ENCODE data around the gene TNNI2.
"Not testable (repeated sequence)": the region's sequence is repeated elsewhere in the genome, so short reads cannot be mapped to it uniquely, and the experiment has no call there.

Gene TNNI2

DNA sequence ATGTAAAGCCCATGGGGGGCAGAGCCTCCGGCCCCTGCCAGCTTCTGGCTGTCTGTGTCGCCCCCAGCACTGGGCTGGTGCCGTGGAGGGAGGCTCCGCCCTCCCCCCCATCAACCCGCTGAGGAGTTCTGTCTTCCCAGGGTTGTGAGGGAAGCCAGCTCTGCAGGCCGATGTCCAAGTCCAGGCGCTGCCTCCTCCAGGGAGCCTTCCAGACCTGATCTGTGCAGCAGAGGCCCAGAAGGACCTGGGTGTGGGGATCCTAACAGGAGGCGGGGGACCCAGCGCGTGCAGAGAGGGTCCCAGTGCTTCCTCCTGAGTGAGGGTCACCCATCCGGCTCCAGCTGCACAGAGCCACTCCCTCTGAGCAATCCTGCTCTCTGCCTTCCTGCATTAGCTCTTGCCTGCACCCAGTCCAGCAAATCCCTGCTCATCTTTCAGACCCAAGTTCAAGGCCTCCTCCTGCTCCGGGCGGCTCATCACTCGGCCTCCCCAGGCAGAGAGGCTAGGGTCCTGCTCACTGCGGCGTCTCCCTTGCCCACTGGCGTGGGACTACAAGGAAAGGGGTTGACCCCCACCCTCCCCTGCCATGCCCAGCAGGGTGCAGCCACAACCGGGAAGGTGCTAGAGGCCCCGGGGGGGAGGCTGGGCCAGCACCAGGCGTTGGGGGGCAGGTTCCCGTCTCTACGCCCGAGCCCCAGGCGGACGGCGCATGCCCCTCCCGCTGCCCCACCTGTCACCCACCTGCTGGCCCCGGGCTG is 36.5 kb downstream of the TNNI2 start:
- DNase-seq (ENCODE audit: low read depth, low spot score): no peak

DNA sequence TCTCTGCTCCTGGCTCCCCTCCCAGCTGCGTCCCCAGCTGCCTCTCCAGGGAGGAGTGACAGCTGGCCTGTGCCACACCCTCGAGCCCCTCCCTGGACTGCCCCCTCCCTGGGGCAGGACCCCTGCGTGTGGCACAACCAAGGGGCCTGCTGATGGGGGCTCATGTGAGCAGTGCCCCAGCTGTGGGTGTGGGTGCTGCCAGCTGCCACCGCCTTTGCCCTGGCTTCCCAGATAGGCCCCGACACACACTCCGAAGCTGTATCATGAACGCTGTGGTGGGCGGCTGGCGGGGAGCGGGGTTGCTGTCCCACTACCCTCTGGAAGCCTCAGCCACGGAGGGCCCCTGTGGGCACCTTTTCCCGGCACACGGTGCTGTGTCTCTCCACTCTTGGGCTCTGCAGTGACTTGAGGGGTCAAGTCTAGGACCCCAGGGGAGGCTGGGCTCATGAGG is 37.1 kb downstream of the TNNI2 start:
- DNase-seq (ENCODE audit: low read depth, low spot score): not testable (repeated sequence)

DNA sequence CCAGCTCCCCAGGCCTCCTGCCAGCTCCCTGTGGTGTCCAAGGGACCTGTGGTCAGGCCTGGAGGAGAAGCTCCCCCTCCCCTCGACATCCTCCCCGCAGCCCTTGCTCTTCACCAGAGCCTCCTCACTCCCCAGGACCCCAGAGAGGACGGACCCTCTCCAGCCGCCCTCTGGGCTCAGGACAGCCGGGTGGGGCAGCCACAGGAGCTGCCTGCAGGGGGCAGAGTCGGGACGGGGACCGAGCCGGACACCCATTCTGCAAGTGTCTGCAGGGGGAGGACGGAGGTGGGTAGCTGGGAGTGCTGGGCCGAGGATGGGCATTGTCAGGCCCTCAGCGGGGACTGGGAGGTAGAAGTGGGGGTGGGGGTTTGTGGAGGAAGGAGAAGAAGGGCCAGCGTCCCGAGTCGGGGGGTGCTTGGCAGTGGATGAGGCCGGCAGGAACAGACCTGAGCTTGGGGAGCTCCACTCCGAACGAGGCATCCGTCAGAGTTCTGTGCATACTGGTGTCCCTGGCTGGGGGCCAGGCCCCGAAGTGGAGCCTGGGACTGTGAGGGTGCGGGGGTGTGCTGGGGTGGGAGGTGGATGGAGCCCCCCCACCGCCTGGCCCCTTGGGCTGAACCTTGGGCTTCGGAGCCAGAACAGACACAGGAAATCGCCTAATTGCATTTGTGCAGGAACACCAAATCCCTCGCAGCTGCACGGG is 37.7 kb downstream of the TNNI2 start:
- DNase-seq (ENCODE audit: low read depth, low spot score): peak; percentile 76

DNA sequence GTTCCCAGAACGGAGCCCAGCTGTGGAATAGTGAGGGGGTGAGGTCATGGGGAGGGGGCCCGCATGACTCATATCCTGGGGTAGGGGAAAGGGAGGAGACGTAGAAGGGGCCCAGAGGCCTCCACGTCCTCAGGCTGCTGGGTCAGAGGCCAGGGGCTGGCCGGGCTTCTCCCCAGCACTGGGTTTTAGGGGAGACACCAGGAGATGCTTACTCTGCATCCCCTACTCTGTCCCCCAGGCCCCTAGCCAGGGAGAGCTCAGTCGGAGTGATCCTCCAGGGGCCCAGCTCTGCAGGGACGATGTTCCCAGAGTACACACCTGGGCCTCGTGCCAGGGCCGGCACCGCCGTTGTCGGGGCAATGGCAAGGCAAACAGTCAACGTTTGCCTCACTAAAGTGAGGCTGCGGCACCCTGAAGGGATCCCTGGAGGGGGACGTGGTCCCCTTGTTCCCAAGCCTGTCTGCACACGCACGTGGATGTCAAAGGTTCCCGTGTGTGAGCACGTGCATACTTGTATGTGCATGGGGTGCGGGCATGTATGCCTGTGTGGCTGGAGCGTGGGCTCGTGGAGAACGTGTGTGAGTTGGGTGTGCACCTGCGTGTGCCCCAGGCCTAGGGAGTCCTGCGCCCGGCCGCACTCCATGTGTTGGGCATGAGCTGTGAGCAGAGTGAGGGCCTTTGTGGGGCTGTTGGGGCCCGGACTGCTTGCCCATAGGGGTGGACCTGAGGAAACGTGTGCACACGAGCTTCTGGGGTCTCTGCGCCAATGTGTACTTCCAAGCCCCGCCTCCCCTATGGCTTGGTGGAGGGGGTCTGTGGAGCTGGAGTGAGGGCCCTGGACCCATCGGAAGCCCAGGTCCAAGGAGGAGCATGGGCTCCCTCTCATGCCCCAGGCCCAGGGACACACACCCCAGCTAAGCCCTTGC is 38.7 kb downstream of the TNNI2 start:
- peak; percentile 67 for DNase-seq (ENCODE audit: low read depth, low spot score)

DNA sequence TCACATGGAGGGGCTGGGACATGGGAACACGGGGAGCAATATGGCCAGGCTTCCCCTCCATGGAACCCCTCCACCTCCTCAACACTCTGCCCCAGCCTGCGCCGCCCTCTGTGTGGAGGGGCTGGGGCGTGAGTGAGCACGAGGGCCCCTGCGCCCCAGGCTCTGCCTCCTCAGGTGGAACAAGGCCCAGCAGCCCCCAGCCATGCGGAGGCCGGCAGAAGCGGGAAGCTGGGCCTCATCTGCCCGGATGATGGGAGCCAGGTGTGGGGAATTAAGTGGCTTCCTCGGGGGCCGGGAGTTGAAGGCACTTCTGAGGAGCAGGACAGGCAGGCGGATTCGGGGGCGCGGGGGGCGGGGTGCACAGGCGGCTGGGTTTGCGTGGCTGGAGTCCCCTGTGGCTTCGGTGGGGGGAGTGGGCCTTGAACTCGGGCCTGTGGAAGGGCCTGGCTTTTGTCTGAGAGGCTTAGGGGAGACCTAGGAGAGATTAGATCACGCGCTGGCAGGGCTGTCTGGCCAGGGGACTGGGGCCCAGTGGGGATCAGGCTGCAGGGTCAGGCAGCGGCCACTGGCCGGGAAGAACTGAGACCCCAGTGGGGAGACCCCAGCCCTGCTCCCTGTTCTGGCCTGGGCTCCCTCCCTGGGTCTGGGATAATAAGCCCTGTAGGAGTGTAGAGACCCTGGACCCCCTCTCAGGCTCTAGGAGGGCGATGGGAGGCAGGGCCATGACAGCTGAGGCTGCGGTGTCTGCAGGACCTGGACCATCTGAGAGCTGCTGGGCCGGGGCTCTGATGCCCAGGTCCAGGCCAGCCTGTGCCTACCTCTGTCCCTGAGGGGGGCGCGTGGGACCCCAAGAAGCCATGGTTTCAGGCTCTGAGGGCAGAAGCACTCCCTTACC is 39.6 kb downstream of the TNNI2 start:
- DNase-seq (ENCODE audit: low read depth, low spot score): no peak

DNA sequence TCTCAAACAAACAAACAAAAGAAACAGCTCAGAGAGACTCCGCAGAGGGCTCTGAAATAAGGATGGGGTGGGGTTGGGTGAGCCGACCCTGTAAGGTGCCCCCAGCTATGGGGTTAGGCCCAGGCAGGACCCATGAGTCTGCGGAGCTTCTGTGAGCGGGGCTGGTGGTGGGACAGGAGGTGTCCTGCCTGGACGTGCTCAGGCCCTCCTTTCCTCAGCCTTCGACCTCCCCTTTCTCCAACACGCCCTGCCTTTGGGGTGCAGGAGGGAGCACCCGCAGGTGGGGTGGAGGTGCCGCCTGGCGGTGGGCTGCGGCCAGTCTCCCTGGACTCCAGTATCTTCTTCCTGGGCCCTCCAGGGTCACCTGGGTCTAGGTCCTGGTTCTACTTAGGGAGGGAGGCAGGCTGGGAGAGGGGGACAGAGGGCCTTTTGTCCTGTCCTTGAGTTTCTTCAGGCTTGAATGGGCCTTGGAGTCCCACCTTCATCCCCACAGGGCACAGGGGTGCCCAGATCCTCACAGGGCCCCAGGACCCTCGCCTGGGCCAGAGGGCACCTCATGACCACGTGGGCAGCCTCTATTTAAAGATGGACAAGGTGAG is 40.7 kb downstream of the TNNI2 start:
- DNase-seq (ENCODE audit: low read depth, low spot score): no peak

DNA sequence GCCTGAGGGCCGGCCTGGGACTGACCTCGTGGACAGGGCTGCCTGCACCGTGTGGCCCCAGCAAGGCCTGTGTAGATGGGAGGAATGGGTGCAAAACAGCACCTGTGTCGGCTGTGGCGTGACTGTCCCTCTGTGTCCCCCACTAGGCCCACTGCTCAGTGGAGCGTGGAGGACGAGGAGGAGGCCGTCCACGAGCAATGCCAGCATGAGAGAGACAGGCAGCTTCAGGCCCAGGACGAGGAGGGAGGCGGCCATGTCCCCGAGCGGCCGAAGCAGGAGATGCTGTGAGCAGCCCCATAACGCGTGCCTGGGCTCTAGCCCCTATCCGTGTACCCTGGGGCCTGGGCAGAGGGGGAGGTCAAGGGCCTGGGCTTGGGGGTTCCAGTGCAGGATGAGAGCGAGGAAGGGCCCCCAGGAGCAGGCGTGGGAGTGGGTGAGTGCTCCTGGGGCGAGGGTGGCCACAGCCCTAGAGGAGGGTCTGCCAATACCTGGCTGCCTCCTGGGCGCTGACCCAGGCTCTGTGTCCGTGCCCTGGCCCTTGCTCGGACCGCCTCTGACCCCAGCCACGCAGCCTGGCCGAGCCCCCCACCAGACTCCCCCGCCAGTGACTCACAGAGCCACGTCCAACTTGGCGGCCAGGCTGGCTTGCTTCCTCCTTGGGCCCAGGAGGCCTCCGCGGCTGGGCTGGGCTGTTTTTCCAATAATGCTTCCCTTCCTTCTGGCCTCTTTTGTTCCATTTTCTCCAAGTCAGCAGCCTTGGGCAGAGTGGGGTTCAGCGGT is 41.4 kb downstream of the TNNI2 start:
- no peak for DNase-seq (ENCODE audit: low read depth, low spot score)

DNA sequence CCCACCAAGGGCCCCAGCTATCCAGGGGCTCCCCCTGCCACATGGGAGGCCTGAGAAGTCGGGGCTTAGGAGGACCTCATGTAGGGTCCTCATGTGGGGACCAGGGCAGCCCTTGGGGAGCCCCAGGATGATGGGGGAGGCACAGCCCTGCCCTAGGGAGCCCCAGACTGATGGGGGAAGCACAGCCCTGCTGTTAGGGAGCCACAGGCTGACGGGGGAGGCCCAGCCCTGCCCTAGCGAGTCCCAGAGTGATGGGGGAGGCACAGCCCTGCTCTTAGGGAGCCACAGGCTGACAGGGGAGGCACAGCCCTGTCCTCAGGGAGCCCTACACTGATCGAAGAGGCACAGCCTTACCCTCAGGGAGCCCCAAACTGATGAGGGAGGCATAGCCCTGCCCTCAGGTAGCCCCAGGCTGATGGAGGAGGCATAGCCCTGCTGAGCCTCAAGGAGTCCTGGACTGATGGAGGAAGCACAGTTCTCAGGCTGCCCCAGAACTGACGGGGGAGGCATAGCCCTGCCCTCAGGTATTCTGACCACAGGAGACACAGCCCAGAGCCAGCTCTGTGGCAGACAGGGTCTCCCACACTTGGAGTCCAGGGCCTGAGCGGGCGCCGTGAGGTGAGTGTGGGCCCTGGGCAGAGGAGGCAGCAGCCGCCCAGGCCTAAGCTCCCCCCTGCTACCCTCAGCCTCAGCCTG is 42.1 kb downstream of the TNNI2 start:
- DNase-seq (ENCODE audit: low read depth, low spot score): no peak

DNA sequence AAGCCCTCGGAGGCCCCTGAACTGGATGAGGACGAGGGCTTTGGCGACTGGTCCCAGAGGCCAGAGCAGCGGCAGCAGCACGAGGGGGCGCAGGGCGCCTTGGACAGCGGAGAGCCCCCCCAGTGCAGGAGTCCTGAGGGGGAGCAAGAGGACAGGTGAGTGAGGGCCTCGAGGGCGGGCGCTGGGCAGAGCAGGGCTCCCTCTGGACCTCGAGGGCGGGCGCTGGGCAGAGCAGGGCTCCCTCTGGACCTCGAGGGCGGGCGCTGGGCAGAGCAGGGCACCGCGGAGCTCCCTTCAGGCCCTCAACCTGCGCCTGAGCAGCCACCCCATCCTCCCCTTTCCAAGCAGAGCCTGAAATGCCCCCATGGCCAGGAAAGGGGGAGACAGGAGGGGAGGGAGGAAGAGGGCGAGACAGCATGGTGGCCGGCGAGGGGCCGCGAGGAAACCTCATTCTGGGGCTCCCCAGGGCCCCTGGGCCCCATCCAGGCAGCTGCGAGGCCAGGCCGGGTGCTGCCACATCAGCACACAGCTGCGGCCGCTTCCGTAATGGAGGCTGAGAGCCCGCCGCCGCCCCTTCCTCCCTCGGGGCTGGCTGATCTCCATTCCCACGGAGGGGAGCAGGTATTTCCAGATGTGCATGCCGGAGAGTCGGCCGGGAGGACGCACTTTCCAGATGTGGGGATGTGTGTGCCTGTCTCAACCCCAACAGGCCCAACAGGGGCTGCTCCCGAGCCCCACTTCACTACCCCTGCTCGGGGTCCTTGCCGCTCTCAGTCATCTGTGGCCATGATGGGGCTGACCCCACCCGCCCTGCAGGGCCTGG is 42.9 kb downstream of the TNNI2 start:
- DNase-seq (ENCODE audit: low read depth, low spot score): no peak

DNA sequence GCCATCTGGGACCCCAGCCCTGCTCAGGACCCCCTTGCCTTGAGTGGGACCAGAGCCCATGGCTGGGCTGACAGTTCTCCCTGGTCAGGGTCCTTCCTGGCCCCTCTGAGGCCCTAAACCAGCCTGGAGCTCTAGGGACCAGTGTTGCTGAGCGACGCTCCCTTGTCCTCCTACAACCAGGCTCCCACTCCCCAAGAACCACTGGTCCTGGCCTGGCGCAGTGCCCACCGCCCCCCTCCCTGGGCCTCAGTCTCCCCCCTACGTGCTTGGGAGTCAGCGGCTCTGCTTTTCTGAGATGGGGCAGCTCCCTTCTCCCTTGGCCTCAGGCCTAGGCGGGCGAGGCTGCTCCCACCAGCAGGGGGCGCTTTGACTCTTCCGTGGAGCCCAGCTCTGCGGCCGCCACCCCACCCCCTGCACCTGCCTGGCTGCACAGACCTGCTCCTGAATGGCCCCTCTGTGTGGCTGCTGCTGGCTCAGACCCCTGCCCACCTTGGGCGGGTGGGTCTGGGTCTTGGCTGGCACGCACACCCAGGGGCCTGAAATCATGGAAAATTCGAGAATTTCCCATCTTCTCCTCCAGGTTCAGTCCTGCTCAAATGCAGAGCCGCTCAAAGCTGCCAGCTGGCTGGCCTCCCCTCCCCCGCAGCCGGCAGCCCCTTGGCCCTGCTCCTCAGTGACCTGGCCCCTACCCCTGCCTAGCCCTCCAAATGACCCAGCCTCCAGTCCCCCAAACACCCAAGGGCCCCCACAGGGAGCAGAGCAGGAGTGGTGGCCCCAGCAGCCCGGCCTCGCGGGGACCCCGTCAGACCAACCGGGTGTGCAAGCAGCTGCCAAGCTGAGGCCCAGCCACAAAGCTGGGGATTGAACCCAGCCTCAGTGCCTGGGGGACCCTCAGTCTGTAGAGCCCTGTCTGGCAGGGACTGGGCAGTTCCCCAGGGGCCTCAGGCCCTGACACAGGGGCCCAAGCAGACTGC is 43.8 kb downstream of the TNNI2 start:
- no peak for DNase-seq (ENCODE audit: low read depth, low spot score)

DNA sequence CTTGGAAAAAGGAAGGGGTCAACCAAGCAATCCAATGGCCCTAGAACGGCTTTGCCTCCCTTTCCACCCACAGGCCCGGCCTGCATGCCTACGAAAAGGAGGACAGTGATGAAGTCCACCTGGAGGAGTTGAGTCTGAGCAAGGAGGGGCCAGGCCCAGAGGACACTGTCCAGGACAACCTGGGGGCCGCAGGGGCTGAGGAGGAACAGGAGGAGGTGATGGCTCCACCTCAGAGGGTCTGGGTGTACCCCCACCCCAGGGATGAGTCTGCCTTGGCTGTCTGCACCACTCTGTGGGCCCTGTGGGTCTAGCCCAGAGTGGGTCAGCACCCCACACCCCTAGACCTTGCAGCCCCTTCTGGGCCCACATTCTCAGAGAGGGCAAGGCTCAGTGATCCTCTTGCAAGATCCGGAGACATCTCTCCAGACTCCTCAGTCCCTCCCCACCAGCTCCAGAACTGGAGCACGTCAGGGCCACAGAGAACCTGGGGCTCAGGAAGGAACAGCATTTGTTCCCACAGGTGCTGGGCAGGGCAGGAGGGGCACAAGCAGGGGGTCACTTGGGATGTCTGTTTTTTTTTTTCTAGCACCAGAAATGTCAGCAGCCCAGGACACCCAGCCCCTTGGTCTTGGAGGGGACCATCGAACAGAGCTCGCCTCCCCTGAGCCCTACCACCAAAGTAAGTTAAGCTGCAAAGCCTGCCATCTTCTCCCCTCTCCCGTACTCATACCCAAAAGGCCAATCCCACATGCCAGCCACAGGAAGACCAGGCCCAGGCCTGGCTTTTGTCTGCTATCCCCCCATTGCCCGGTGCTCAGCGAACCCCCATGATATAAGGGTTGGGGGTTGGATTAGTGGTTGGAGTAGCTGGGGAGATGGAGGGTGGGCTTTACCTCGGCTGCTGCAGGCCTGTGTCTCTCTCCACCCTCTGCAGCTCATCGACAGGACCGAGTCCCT is 44.8 kb downstream of the TNNI2 start:
- no peak for DNase-seq (ENCODE audit: low read depth, low spot score)

DNA sequence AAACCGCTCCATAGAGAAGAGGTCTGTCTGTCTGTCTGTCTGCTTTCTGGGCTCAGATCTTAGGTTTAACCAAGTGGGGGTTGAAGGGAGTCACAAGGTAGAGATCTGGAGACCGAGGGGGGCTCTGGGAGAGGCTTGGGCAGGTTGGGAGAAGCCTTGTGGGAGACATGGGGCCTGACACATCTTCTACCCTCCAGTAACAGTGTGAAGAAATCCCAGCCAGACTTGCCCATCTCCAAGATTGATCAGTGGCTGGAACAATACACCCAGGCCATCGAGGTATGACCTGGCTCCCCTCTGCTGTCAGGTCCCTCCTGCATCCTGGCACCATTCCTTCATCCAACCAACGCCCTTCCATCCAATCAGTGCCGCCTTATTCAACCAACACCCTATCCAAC is 45.5 kb downstream of the TNNI2 start:
- DNase-seq (ENCODE audit: low read depth, low spot score): no peak

DNA sequence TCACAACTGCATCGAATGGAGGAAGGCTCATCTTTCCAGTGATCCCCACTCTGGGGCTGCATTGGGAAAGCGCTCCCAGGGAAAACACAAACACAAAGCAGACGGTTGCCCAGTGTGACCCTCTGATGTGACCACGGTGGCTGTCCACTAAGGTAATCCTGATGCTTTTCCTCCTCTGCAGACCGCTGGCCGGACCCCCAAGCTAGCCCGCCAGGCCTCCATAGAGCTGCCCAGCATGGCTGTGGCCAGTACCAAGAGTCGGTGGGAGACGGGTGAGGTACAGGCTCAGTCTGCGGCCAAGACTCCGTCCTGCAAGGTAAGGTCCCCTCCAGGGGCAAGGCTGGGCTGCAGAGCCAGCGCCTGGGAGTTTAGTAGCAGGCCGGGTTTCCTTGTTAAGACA is 47.8 kb downstream of the TNNI2 start:
- not testable (repeated sequence) for DNase-seq (ENCODE audit: low read depth, low spot score)

DNA sequence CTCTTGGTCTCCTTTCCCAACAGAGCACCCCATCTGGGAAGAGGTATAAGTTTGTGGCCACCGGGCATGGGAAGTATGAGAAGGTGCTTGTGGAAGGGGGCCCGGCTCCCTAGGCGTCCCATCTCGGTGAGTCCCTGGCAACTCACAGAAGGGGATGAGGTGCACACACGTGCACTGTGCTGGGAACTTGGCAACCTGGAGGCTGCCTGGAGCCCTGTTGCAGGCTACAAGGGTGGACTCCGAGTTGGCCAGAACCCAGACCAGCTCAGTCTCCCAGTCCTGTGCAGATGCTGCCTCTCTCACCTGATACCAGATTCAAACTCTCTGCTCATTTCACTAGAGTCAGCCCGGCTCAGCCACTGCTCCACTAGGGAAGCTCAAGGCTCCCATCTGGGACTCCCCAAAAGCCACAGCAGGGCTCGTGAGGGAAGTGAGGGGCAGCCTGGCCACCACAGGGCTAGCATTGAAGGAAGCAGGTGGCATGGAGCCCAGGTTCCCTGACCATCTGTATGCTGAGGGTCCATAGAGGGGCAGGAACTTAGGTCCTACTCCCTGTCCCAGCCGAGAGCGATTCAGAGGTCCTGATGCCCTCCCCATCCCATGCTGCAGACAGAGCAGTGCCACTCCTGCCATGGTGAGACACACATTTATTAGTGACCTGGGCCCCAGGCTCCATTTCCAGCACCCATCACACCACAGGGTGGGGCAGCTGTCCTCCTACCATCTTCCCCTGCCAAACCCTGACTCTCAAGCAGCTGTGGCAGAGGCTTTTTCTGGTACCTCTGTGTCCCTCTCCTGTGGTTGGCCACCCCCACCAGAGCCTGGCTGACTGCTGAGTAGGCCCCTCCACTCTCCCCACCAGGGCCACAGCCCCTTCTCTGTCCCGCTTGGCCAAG is 48.9 kb downstream of the TNNI2 start:
- no peak for DNase-seq (ENCODE audit: low read depth, low spot score)

DNA sequence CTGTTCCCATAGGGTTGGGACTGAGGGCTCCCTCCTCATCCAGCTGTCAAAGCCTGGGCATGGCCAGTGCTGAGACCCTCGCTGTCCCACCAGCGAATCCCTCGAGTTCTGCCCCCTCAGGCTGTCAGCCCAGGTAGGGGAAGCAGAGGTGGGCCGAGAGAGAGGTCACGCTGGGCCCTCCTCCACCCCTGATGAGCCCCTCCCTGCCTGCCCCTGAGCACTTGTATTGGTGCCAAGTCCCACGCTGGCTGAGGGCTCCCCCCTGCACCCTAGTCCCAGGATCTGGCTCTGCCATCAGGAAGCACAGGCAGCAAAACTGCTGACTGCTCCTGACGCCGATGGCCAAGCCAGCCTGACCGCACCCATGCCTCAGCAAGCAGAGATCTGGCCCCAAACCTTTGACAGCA is 49.6 kb downstream of the TNNI2 start:
- DNase-seq (ENCODE audit: low read depth, low spot score): no peak

Measured in brain pericyte (primary cell).